Right atrium auricular region (tissue), 2 donors: ENCODE measurements around the gene VBP1. TPM values are rescaled to one million over a fixed set of nuclear protein-coding genes. Genes with fewer than 3 reads are reported as not detected.
"Not testable (repeated sequence)": the region's sequence is repeated elsewhere in the genome, so short reads cannot be mapped to it uniquely, and the experiment has no call there.

Experiments used
- DNase-seq: peaks from one replicate; pipeline ENCODE4 v3.0.0-alpha.2; 2019; ENCODE audit warnings: low spot score
- H3K27ac ChIP-seq, 2 donors: fragments of 200-600 bp; sonication (generic); 1 replicate in 1 of 2; 2 replicates in 1 of 2; pipeline ENCODE4 v1.5.1; 2016 to 2019
- H3K27me3 ChIP-seq, 2 donors: fragments of 200-600 bp; sonication (generic); one replicate each; pipeline versions ENCODE4 v1.5.1 to v1.6.0; 2017 to 2019
- H3K36me3 ChIP-seq: fragments of 200-600 bp; sonication (generic); one replicate; pipeline ENCODE4 v1.5.1; 2016
- H3K4me1 ChIP-seq, 2 donors: fragments of 200-600 bp; sonication (generic); one replicate each; pipeline versions ENCODE4 v1.5.1 to v1.6.0; 2017 to 2019
- H3K4me3 ChIP-seq, 2 donors: fragments of 200-600 bp; sonication (generic); 1 replicate in 1 of 2; 2 replicates in 1 of 2; pipeline ENCODE4 v1.5.1; 2017 to 2019; ENCODE audit warnings: mild to moderate bottlenecking in 1 of 2, moderate library complexity in 1 of 2
- H3K9me3 ChIP-seq, 2 donors: fragments of 200-600 bp; sonication (generic); one replicate each; pipeline ENCODE4 v1.5.1; 2019
- total RNA-seq, 2 donors: library from RNA; depleted of rRNA; stranded (reverse); fragments of >200 nt; gene quantifications; one replicate each; pipeline ENCODE4 v1.1.0, GENCODE V29; 2016
- TF ChIP-seq, protein P1 (sequence below), 2 donors: fragments of 200-600 bp; sonication (generic); IDR thresholded peaks; one replicate each; pipeline ENCODE4 v1.5.1; 2019; ENCODE audit warnings: antibody characterized with exemption in 2 of 2

VBP1 gene
- total RNA-seq, 2 donors from 2014 or later: 42.7 to 60.3 TPM

DNA sequence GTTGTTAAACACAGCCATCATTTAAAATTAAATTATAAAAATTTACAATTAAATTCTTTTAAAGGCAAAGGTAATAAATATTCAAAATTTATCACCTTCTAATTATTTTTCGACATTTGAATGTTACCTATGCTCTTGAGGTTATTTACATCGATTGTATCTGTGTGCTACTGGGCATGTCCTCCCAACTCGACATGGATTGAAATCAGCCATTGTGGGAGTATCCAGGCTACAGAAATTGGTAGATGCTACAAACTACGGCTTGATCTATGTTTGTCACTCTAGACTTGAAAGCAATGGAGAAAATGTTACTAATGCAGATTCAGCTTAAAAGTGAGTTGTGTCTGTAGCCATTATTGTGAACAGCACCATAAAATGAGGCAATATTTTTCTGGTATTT, 2.5 kb upstream of the VBP1 start:
- Histone ChIP-seq H3K4me3 (no peak overlapping the region), H3K27ac (no peak overlapping the region), H3K9me3 (no peaks in the 10 kb centered on the region), H3K4me1 (peaks cover 0 to 10% of the 10 kb centered on the region in 2 donors), H3K27me3 (no peaks in the 10 kb centered on the region), H3K36me3 (no peaks in the 10 kb centered on the region)
- TF ChIP-seq, protein P1, sequence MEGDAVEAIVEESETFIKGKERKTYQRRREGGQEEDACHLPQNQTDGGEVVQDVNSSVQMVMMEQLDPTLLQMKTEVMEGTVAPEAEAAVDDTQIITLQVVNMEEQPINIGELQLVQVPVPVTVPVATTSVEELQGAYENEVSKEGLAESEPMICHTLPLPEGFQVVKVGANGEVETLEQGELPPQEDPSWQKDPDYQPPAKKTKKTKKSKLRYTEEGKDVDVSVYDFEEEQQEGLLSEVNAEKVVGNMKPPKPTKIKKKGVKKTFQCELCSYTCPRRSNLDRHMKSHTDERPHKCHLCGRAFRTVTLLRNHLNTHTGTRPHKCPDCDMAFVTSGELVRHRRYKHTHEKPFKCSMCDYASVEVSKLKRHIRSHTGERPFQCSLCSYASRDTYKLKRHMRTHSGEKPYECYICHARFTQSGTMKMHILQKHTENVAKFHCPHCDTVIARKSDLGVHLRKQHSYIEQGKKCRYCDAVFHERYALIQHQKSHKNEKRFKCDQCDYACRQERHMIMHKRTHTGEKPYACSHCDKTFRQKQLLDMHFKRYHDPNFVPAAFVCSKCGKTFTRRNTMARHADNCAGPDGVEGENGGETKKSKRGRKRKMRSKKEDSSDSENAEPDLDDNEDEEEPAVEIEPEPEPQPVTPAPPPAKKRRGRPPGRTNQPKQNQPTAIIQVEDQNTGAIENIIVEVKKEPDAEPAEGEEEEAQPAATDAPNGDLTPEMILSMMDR (IDR thresholded peaks at IDR 0.05): no peak
- no peak for DNase-seq

DNA sequence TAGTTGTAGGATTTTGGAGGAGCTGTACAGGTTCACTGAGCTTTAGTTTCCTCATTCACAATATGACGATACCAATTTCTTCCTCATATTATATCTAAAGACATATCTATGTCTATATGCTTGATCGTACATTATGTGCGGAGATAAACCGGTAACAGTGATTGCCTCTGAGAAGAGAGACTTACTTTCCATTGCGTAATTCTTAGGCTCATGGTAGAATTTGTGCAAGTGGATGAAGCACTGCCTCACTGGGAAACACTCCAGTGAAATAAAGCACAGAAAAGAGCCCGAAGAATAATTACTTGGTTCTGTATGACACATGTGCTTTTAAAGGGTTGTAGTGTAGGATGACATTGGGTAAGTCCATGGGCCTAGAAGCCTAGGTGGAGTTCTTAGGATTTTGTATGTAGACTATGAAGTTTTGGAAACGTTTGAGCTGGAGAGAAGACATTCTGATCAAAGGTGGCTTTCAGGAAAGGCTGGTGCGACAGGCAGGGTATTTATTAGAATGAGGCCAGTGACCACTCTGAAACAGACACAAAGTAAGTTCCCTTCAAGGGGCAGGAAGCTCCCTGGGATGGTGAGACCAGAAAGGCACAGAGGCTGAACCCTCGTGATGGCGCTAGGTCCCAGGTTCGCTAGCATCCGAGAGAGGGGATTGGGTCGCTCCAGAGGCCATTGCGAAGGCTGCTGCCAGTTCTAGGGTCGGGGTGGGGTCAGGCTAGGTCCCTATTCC, 649 bp upstream of the VBP1 start:
- no peaks in the 10 kb centered on the region for H3K27me3 ChIP-seq
- no peak for DNase-seq
- H3K36me3 ChIP-seq: no peaks in the 10 kb centered on the region
- H3K4me1 ChIP-seq: peaks cover 0 to 10% of the 10 kb centered on the region in 2 donors
- H3K27ac ChIP-seq: peak overlapping the region; percentile 89
- H3K4me3 ChIP-seq: peak overlapping the region; percentile 56 to 65
- no peaks in the 10 kb centered on the region for H3K9me3 ChIP-seq
- TF ChIP-seq, protein P1 (IDR thresholded peaks at IDR 0.05): no peak

DNA sequence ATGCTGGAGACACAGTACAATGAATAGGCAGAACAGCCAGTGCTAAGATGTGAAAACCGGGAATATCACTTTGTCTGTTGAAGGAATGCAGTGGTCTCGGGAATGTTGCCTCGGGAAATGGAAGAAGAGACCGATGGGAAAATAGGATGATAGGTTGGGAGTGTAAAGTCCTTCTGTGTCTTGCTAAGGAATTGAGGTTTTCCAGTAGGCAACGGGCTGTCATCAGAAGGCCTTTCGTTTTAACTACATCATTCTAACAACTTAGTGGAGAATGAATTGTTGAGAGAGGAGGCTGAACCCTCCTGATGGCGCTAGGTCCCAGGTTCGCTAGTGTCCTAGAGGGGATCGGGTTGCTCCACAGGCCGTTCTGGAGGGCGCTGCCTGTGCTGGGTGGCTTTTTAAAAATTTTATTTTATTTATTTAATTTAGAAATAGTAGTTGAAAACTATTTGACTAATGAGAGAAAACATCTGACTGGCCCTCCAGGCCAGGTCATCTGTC, 730 bp downstream of the VBP1 start:
- H3K27ac ChIP-seq: peak overlapping the region; percentile 89
- no peaks in the 10 kb centered on the region for H3K27me3 ChIP-seq
- DNase-seq: no peak
- peaks cover 0 to 10% of the 10 kb centered on the region in 2 donors for H3K4me1 ChIP-seq
- peak overlapping the region; percentile 56 to 65 for H3K4me3 ChIP-seq
- H3K9me3 ChIP-seq: no peaks in the 10 kb centered on the region
- TF ChIP-seq, protein P1 (IDR thresholded peaks at IDR 0.05): no peak
- no peaks in the 10 kb centered on the region for H3K36me3 ChIP-seq

DNA sequence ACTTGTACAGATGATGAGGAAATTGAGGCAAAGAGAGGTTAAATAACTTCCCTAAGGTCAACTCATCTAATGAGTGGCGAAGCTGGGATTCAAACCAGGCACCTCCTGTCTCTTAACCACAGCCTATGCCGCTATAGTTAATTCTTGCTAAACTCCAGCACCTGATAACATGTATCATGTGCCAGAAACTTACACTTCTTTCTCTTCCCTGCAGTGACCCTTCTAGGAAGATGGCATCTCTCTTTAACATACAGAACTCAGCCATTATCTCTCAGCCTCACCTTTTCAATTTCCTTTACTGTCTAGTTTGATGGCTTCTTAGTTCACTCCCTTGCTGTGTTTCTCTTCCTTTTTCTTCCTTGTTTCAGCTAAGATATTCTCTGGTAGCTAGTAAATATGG, 2.5 kb downstream of the VBP1 start:
- Histone ChIP-seq H3K27me3 (no peaks in the 10 kb centered on the region), H3K9me3 (no peaks in the 10 kb centered on the region), H3K27ac (no peak overlapping the region), H3K36me3 (no peaks in the 10 kb centered on the region), H3K4me1 (peaks cover 0 to 10% of the 10 kb centered on the region in 2 donors), H3K4me3 (no peak overlapping the region)
- TF ChIP-seq, protein P1 (IDR thresholded peaks at IDR 0.05): no peak
- DNase-seq: no peak

DNA sequence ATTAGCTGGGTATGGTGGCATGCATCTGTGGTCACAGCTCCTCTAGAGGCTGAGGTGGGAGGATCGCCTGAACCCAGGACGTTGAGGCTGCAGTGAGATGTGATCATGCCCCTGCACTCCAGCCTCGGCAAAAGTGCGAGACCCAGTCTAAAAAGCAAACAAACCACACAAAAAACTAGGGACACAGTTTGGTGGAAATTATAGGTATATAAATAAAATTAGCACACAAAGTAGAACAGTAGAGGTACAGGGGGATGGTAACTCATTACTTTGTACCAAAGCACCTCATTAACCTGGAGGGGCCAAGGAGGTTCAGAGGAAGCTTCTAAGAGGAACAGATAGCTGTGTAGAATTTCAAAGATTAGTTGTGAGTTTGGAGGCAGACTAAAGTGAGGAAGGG, 5.1 kb downstream of the VBP1 start:
- no peak overlapping the region for H3K4me3 ChIP-seq
- H3K27ac ChIP-seq: no peak overlapping the region
- TF ChIP-seq, protein P1 (IDR thresholded peaks at IDR 0.05): no peak
- H3K27me3 ChIP-seq: no peaks in the 10 kb centered on the region
- peaks cover 0 to 10% of the 10 kb centered on the region in 2 donors for H3K4me1 ChIP-seq
- DNase-seq: no peak
- H3K36me3 ChIP-seq: no peaks in the 10 kb centered on the region
- H3K9me3 ChIP-seq: no peaks in the 10 kb centered on the region

DNA sequence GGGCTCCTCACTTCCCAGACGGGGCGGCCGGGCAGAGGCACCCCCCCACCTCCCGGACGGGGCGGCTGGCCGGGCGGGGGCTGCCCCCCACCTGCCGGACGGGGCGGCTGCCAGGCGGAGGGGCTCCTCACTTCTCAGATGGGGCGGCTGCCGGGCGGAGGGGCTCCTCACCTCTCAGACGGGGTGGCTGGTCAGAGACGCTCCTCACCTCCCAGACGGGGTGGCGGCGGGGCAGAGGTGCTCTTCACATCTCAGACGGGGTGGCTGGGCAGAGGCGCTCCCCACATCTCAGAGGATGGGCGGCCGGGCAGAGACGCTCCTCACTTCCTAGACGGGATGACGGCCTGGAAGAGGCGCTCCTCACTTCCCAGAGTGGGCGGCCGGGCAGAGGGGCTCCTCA, 7.5 kb downstream of the VBP1 start:
- H3K27me3 ChIP-seq, DNase-seq, H3K4me3 ChIP-seq, H3K27ac ChIP-seq, H3K4me1 ChIP-seq, H3K9me3 ChIP-seq: not testable (repeated sequence)
- H3K36me3 ChIP-seq: peaks cover 18% of the 10 kb centered on the region
